GM12801 (cell line): ENCODE measurements around the gene DMD.

Source experiments
- TF ChIP-seq, protein P1 (sequence below): IDR thresholded peaks from one replicate; pipeline ENCODE4 v1.5.1; 2011; ENCODE audit warnings: control low read depth; ENCODE audit not compliant: insufficient read length; ENCODE audit errors: extremely low read depth

DMD gene

DNA sequence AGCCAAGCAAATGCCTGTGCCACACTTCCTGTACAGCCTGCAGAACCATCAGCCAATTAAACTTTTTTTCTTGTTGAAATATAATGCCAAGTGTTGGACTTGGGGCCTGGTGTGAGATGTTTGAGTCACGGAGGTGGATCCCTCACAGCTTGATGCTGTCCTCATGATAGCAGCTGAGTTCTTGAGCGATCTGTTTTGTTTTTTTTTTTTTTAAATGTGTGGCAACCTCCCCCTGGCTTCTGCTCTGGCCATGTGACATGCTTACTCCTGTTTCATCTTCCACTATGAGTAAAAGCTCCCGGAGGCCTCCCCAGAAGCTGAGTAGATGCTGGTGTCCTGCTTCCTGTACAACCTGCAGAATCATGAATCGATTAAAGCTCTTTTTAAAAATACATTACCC, 1166.2 kb downstream of the DMD start:
- TF ChIP-seq, protein P1, sequence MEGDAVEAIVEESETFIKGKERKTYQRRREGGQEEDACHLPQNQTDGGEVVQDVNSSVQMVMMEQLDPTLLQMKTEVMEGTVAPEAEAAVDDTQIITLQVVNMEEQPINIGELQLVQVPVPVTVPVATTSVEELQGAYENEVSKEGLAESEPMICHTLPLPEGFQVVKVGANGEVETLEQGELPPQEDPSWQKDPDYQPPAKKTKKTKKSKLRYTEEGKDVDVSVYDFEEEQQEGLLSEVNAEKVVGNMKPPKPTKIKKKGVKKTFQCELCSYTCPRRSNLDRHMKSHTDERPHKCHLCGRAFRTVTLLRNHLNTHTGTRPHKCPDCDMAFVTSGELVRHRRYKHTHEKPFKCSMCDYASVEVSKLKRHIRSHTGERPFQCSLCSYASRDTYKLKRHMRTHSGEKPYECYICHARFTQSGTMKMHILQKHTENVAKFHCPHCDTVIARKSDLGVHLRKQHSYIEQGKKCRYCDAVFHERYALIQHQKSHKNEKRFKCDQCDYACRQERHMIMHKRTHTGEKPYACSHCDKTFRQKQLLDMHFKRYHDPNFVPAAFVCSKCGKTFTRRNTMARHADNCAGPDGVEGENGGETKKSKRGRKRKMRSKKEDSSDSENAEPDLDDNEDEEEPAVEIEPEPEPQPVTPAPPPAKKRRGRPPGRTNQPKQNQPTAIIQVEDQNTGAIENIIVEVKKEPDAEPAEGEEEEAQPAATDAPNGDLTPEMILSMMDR, result no peak

- TF ChIP-seq, protein P1, result no peak
Observed at GRCh38 chrX:32041181-32041580, 1170.2 kb downstream of the DMD start.

DNA sequence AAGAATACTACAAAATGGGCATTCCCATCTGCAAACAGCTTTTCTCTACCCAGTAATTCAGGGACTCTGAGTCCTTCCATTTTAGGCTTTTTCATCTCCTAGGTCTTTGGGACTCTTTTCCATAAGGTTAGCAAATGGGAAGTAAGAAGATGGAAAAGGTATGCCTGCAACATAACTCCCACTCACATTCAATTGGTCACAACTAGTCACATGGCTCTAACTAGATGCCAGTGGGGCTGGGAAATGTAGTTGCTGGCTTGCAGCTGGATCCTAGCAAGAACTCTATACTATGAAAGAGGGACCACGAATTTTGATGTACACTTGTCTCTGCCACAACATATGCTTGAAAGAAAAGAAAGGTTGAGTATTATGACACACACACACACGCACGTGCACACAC, 1184.6 kb downstream of the DMD start:
- TF ChIP-seq, protein P1, result no peak

- TF ChIP-seq, protein P1, result no peak
Observed at GRCh38 chrX:32024072-32024471, 1187.3 kb downstream of the DMD start.

- TF ChIP-seq, protein P1, result no peak
Observed at GRCh38 chrX:32016195-32016594, 1195.2 kb downstream of the DMD start.

- TF ChIP-seq, protein P1, result no peak
Observed at GRCh38 chrX:32010948-32011347, 1200.4 kb downstream of the DMD start.

GRCh38 chrX:32010212-32010611, 1201.1 kb downstream of the DMD start:
- TF ChIP-seq, protein P1, result no peak

DNA sequence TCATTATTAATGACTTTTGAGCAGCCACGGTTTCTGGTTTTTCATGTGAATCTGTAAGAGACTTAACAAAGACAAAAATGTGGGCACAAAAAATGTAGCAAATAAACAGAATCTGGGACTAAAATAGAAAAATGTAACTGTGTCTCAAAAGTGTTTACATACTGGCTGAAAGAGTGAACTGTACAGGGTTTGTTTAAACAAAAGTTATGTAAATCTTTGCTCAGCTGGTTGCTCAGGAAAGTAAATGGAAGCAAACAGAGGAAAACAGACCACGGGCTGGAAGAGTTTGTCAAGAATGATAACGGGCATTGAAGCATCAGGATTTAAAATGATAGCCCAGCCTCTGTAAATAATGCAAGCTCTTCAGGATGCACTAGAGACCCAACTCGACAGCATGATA, 1217.7 kb downstream of the DMD start:
- TF ChIP-seq, protein P1, result no peak
